Right forelimb (tissue), 1 donor: ENCODE data around the gene SCIMP.
A peak's percentile ranks its signal among the peaks of the same experiment; 100 is the strongest.
"Not testable (repeated sequence)": the region's sequence is repeated elsewhere in the genome, so short reads cannot be mapped to it uniquely, and the experiment has no call there.

Experiments
- DNase-seq: peaks from one replicate; pipeline ENCODE4 v3.0.0-alpha.2; 2018

SCIMP gene

GRCh38 chr17:5234645-5235576 is at the start of gene SCIMP:
Gene SCIMP (minus strand): TSS chr17:5234860. CDS start chr17:5234755, 105 bp downstream.
- no peak for DNase-seq

GRCh38 chr17:5283571-5284315 is 49.1 kb upstream of the SCIMP start:
- DNase-seq, result no peak

- peak; percentile 66 for DNase-seq
These were observed 48.1 kb upstream of the SCIMP start for GRCh38 chr17:5282642-5283217.

- DNase-seq, result peak; percentile 94
These were observed 47.4 kb upstream of the SCIMP start, which contains the start of gene RABEP1 for GRCh38 chr17:5281814-5282641. Gene RABEP1 (plus strand): TSS chr17:5282284. CDS start chr17:5282487, 203 bp downstream.

GRCh38 chr17:5272322-5272721 is 37.7 kb upstream of the SCIMP start:
- DNase-seq, result no peak

GRCh38 chr17:5269241-5269960 is 34.7 kb upstream of the SCIMP start:
- no peak for DNase-seq

- DNase-seq, result no peak
These were observed 30.2 kb upstream of the SCIMP start for GRCh38 chr17:5264893-5265292.

GRCh38 chr17:5263441-5263840 is 28.8 kb upstream of the SCIMP start:
- DNase-seq, result no peak

- DNase-seq, result no peak
These were observed 27.8 kb upstream of the SCIMP start for GRCh38 chr17:5262416-5262991.

- no peak for DNase-seq
These were observed 25.9 kb upstream of the SCIMP start for GRCh38 chr17:5260542-5260941.

GRCh38 chr17:5257124-5257523 is 22.5 kb upstream of the SCIMP start:
- DNase-seq, result no peak

GRCh38 chr17:5254903-5255521 is 20.4 kb upstream of the SCIMP start:
- DNase-seq, result no peak

- no peak for DNase-seq
These were observed 19.8 kb upstream of the SCIMP start for GRCh38 chr17:5254414-5254813.

GRCh38 chr17:5249615-5250014 is 15.0 kb upstream of the SCIMP start:
- DNase-seq, result peak; percentile 63

GRCh38 chr17:5248821-5249479 is 14.3 kb upstream of the SCIMP start:
- no peak for DNase-seq

- DNase-seq, result no peak
These were observed 13.0 kb upstream of the SCIMP start for GRCh38 chr17:5247621-5248020.

- no peak for DNase-seq
These were observed 7.4 kb upstream of the SCIMP start for GRCh38 chr17:5241861-5242671.

- DNase-seq, result not testable (repeated sequence)
These were observed 5.1 kb upstream of the SCIMP start for GRCh38 chr17:5239769-5240168.

GRCh38 chr17:5238333-5238732 is 3.7 kb upstream of the SCIMP start:
- DNase-seq, result no peak
